CD4-positive, alpha-beta T cell (primary cell): Measurements from ENCODE around the gene RNF44. TPM values are rescaled to one million over a fixed set of nuclear protein-coding genes. Genes with fewer than 3 reads are reported as not detected.
A peak's percentile ranks its signal among the peaks of the same experiment; 100 is the strongest.

Source experiments
- ATAC-seq: fragments of 200-7000 bp; cut with Tn5 transposase; one replicate; pipeline ENCODE4 v1.10.0; 2022; ENCODE audit warnings: mild to moderate bottlenecking; ENCODE audit not compliant: poor library complexity
- CTCF ChIA-PET: fragments of 350-600 bp; sonication (Branson Sonifier 250); formaldehyde crosslinking; loops from one replicate; lab custom pipeline; 2021; ENCODE audit warnings: antibody characterized with exemption, inconsistent platforms; lab: Charles Lee
- POLR2A ChIA-PET: fragments of 350-600 bp; sonication (Branson Sonifier 250); formaldehyde crosslinking; loops from one replicate; lab custom pipeline; 2021; ENCODE audit warnings: antibody characterized with exemption, inconsistent platforms; lab: Charles Lee
- DNase-seq, 14 experiments: peaks; one replicate each; pipeline ENCODE4 v3.0.0-alpha.2; 2013 to 2020; ENCODE audit warnings: mixed read lengths in 2 of 14
- H3K27ac ChIP-seq, 2 donors: one replicate each; pipeline versions ENCODE4 v1.5.1 to v1.7.0; 2013; ENCODE audit warnings: low read length in 2 of 2, low read depth in 1 of 2, mild to moderate bottlenecking in 1 of 2
- H3K27me3 ChIP-seq, 2 experiments: 1 replicate in 1 of 2; 2 replicates in 1 of 2; pipeline versions ENCODE4 v1.6.1 to v1.7.0; 2013; ENCODE audit warnings: low read length in 2 of 2, control low read depth in 1 of 2, mild to moderate bottlenecking in 1 of 2, moderate library complexity in 1 of 2; ENCODE audit not compliant: insufficient read depth in 2 of 2, control insufficient read depth in 1 of 2
- H3K36me3 ChIP-seq: one replicate; pipeline ENCODE4 v1.6.1; 2013; ENCODE audit warnings: low read length, control low read depth; ENCODE audit not compliant: insufficient read depth
- H3K4me1 ChIP-seq: one replicate; pipeline ENCODE4 v1.6.1; 2013; ENCODE audit warnings: low read length, control low read depth; ENCODE audit not compliant: insufficient read depth
- H3K4me3 ChIP-seq: one replicate; pipeline ENCODE4 v1.5.1; 2013; ENCODE audit warnings: mild to moderate bottlenecking, low read length, moderate library complexity
- H3K9me3 ChIP-seq, 2 experiments: 1 replicate in 1 of 2; 2 replicates in 1 of 2; pipeline versions ENCODE4 v1.6.1 to v1.7.0; 2013; ENCODE audit warnings: low read length in 2 of 2, mild to moderate bottlenecking in 2 of 2, control low read depth in 1 of 2, moderate library complexity in 1 of 2; ENCODE audit not compliant: control insufficient read depth in 1 of 2, insufficient read depth in 1 of 2
- H3K27ac Mint-ChIP-seq: one replicate; pipeline ENCODE4 v1.8.0; 2020; ENCODE audit warnings: mixed read lengths
- H3K27me3 Mint-ChIP-seq: one replicate; pipeline ENCODE4 v1.8.0; 2021; ENCODE audit warnings: mixed read lengths
- H3K36me3 Mint-ChIP-seq: one replicate; pipeline ENCODE4 v1.8.0; 2021; ENCODE audit warnings: low read depth, mixed read lengths
- H3K4me1 Mint-ChIP-seq: one replicate; pipeline ENCODE4 v1.8.0; 2021; ENCODE audit warnings: low read depth, mixed read lengths
- H3K4me3 Mint-ChIP-seq: one replicate; pipeline ENCODE4 v1.8.0; 2020; ENCODE audit warnings: mild to moderate bottlenecking, mixed read lengths
- H3K9me3 Mint-ChIP-seq: one replicate; pipeline ENCODE4 v1.8.0; 2020; ENCODE audit warnings: mixed read lengths
- intact Hi-C, 2 experiments: fragments of 100-400 bp; cut with DNase I in 1 of 2; cut with micrococcal nuclease in 1 of 2; formaldehyde crosslinking; loops; one replicate each; pipeline versions ENCODE4 v1.15.1 to v1.9.0; 2023 to 2025; cut with DNase I, micrococcal nuclease
- total RNA-seq, 174 experiments: library from RNA in 2 of 174; stranded (reverse) in 2 of 174; gene quantifications; one replicate each; pipeline ENCODE4 v1.2.3 and lab custom pipeline; 2021 to 2026
- TF ChIP-seq, protein P1 (sequence below): fragments of 200-600 bp; IDR thresholded peaks from one replicate; pipeline ENCODE4 v1.8.0; 2022; ENCODE audit warnings: antibody characterized with exemption, mild to moderate bottlenecking

RNF44 gene
- total RNA-seq, 2 experiments from 2014 or later = 208 to 217 TPM

DNA sequence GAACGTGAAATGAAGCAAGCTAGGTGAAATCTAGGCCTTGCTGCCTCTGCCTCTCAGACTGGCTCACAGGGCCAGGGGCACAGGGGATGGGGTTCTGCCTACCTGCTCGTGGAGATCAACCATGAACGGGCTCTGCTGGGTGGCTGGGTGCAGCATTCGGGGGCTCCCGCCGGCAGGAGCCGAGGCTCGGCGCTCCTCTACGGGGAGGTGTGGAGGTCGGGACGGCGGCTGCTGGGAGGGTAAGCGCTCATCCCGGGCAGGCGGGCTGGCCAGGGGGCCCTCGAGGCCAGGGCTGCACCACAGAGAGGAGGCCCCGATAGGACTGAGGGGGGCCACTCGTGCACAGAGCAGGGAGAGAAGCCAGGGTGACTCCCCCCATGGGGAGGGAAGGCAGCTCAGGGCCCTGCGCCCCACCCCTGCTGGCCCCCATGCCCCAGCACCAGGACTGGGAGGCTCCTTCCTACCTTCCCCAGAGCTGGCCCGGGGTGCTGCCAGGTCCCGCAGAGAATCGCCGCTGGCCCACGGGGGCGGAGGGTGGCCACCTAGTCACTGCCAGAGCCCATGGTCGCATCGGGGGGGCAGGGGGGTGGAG, 5.2 kb downstream of the RNF44 start:
- H3K4me3 Mint-ChIP-seq = no peak overlapping the region
- H3K27me3 Mint-ChIP-seq = no peaks in the 10 kb centered on the region
- DNase-seq = no peak
- TF ChIP-seq, protein P1, sequence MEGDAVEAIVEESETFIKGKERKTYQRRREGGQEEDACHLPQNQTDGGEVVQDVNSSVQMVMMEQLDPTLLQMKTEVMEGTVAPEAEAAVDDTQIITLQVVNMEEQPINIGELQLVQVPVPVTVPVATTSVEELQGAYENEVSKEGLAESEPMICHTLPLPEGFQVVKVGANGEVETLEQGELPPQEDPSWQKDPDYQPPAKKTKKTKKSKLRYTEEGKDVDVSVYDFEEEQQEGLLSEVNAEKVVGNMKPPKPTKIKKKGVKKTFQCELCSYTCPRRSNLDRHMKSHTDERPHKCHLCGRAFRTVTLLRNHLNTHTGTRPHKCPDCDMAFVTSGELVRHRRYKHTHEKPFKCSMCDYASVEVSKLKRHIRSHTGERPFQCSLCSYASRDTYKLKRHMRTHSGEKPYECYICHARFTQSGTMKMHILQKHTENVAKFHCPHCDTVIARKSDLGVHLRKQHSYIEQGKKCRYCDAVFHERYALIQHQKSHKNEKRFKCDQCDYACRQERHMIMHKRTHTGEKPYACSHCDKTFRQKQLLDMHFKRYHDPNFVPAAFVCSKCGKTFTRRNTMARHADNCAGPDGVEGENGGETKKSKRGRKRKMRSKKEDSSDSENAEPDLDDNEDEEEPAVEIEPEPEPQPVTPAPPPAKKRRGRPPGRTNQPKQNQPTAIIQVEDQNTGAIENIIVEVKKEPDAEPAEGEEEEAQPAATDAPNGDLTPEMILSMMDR = no peak
- no peak for ATAC-seq
- no peaks in the 10 kb centered on the region for H3K27me3 ChIP-seq
- peaks cover 76% of the 10 kb centered on the region for H3K4me1 ChIP-seq
- intact Hi-C loops = loop anchor here (10.0 kb wide), 2 partner anchors 147 to 603 kb away; partner anchors contain the start of genes HIGD2A (in 1 of the 2), NOP16 (in 1 of the 2) and NSD1 (in 1 of the 2)
- H3K27ac ChIP-seq = peak overlapping the region; percentile 38 to 72
- peaks cover 49% of the 10 kb centered on the region for H3K4me1 Mint-ChIP-seq
- peaks cover 56% of the 10 kb centered on the region for H3K36me3 ChIP-seq
- peak overlapping the region; percentile 92 for H3K27ac Mint-ChIP-seq
- peak overlapping the region; percentile 49 for H3K4me3 ChIP-seq
- ChIA-PET CTCF (interaction anchor here (0.9 to 3.1 kb wide), 3 partner anchors 11 to 115 kb away, joined by 3 to 27 read pairs (median 4); partner anchors contain the start of gene CLTB), POLR2A (interaction anchor here (0.9 to 10.1 kb wide), 3 partner anchors 13 to 85 kb away, joined by 3 to 185 read pairs (median 126); partner anchors contain the start of gene FAF2)
- peaks cover 0 to 3% of the 10 kb centered on the region in 2 experiments for H3K9me3 ChIP-seq
- H3K9me3 Mint-ChIP-seq = no peaks in the 10 kb centered on the region
- H3K36me3 Mint-ChIP-seq = peaks cover 81% of the 10 kb centered on the region

DNA sequence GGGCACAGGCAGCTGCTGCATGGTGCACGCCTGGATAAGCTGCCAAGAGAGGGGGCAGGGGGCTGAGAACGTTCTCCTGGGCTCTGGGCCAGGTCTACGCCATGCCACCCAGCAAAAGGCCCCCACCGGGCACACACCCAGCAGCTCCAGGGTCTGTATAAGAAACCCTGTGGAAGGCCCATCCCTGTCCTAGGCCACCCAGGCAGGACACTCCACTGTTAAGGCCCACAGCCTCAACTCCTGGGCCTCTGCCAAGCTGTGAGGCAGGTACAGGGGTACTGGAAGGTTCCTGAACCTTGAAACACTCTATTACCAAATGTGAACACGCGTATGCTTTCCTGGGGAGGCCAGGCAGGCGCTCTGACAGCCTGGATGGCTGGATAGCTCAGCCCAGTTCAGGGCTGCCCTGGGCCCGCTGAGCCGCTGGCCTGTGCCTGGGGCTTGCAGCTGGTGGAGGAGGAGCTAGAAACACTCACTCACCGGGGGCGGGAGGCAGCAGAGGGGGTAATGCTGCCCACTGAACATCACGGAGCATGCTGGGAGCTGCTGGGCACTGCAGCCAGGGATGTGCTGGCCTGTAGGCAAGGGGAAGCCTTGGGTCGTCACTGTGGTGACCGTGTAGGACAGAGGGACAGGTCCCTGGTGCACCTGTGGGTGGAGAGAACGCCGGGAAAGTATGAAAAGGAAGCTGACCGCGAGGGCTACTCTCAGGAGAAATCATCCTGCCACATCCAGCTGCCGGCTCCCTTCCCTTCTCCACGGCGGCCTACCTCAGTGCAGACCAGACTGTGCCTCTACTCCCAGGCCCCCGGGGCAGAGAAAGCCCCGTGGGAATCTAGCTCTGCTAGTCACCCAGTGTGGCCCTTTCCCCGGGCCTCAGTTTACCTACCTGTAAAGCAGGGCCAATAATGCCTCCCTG, 6.0 kb downstream of the RNF44 start:
- Histone ChIP-seq H3K27ac (peak overlapping the region; percentile 38 to 72), H3K27me3 (no peaks in the 10 kb centered on the region), H3K4me1 (peaks cover 76% of the 10 kb centered on the region), H3K4me3 (peak overlapping the region; percentile 49), H3K9me3 (no peaks in the 10 kb centered on the region), H3K36me3 (peaks cover 59% of the 10 kb centered on the region)
- H3K4me1 Mint-ChIP-seq = peaks cover 55% of the 10 kb centered on the region
- peak overlapping the region; percentile 90 for H3K4me3 Mint-ChIP-seq
- ChIA-PET CTCF (interaction anchor here (0.9 to 3.1 kb wide), 4 partner anchors 8 to 115 kb away, joined by 3 to 27 read pairs (median 6); partner anchors contain the start of gene CLTB), POLR2A (interaction anchor here (0.8 to 10.1 kb wide), 7 partner anchors 8 to 84 kb away, joined by 3 to 185 read pairs (median 4); partner anchors contain the start of gene FAF2)
- H3K36me3 Mint-ChIP-seq = peaks cover 80% of the 10 kb centered on the region
- TF ChIP-seq, protein P1 = no peak
- H3K27me3 Mint-ChIP-seq = no peaks in the 10 kb centered on the region
- intact Hi-C loops = loop anchor here (10.0 kb wide), 2 partner anchors 146 to 604 kb away; partner anchors contain the start of genes HIGD2A (in 1 of the 2), NOP16 (in 1 of the 2) and NSD1 (in 1 of the 2)
- ATAC-seq (no peak), DNase-seq (peak in 1 of 14 experiments; percentile 31)
- H3K27ac Mint-ChIP-seq = peak overlapping the region; percentile 92
- H3K9me3 Mint-ChIP-seq = no peaks in the 10 kb centered on the region
